ENCODE measurements around the gene ZNF786.
"Not testable (repeated sequence)": the region's sequence is repeated elsewhere in the genome, so short reads cannot be mapped to it uniquely, and the experiment has no call there.

Gene ZNF786, protein sequence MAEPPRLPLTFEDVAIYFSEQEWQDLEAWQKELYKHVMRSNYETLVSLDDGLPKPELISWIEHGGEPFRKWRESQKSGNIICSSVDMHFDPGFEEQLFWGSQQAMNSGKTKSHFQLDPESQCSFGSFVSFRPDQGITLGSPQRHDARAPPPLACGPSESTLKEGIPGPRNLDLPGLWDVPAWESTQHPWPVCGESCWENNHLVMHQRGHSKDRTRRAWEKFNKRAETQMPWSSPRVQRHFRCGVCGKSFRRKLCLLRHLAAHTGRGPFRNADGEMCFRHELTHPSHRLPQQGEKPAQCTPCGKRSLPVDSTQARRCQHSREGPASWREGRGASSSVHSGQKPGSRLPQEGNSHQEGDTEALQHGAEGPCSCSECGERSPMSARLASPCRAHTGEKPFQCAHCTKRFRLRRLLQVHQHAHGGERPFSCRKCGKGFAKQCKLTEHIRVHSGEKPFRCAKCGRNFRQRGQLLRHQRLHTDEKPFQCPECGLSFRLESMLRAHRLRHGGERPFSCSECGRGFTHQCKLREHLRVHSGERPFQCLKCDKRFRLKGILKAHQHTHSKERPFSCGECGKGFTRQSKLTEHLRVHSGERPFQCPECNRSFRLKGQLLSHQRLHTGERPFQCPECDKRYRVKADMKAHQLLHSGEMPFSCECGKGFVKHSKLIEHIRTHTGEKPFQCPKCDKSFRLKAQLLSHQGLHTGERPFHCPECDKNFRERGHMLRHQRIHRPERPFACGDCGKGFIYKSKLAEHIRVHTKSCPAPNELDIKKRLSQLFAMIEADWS

DNA sequence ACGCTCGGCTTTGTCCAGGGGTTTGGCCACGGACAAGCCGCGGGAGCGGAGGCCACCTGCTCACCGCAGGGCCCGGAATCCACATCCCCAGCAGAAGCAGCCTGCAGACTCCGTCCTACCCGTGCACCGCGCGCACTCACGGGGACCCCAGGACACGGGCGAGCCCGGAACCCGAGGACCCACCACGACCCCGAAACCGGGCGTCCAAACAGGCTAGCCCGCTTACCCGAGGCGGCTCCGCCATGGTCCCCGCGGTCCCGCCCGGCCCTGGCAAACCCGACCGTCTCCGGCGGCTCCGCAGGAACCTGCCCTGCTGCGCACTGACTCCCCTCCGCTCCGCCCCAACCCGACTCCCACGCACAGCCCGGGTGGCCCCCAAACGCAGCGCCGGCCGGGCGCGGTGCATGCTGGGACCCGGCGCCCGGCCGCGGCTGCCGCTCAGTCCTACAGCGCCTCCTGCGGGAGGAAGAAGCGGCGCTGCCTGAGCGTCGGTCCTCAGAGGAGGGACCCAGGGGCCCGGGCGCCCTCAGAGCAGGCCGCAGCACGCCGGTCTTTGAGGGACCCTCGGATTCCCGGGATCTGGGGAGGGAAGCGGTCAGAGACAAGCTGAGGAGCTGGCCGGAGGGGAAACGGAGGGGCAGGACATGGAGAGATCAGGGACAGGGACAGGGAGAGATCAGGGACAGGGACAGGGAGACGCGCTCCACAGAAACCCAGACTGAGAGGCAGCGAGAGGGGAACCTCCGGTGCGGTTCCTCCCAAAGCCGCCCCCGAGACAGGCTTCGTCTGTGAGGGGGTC is at the start of gene ZNF786:
ZNF786 (minus strand) TSS at position 322 of the 799 bp plus-strand sequence; CDS start at position 244, 78 bp downstream.
- DNase-seq: peak; percentile 79 to 92

DNA sequence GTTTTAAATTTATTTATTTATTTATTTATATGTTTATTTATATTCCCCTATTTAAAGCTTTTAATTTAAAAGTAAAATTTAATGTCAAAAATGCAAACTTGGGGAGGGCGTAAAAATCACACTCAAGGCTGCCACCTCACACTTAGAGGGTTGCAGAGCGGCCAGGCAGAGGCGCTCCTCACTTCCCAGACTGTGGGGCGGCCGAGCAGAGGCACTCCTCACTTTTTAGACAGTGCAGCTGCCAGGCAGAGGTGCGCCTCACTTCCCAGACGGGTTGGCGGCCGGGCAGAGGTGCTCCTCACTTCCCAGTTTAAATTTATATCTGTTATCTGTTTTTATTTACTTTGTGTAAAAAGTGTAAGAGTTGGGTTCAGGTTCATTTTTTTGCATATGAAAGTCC is 45.6 kb upstream of the ZNF786 start:
- no peak for DNase-seq

DNA sequence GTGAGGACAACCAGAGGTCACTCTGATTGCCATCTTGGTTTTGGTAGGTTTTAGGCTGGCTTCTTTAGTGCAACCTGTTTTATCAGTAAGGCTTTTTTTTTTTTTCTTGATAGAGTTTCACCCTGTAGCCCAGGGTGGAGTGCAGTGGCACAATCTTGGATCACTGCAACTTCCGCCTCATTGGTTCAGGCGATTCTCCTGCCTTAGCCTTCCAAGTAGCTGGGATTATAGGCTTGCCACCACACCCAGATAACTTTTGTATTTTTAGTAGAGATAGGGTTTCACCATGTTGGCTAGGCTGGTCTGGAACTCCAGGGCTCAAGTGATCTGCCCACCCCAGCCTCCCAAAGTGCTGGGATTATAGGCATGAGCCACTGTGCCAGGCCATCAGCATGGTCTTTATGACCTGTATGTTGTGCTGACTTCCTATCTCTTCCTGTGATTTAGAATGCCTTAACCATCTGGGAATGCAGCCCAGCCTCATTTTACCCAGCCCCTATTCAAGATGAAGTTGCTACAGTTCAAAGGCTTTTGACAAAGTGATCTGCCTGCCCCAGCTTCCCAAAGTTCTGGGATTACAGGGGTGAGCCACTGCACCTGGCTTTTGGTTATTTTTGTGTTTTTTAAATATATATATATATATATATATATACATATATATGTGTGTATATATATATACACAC is 42.7 kb upstream of the ZNF786 start:
- DNase-seq: no peak

DNA sequence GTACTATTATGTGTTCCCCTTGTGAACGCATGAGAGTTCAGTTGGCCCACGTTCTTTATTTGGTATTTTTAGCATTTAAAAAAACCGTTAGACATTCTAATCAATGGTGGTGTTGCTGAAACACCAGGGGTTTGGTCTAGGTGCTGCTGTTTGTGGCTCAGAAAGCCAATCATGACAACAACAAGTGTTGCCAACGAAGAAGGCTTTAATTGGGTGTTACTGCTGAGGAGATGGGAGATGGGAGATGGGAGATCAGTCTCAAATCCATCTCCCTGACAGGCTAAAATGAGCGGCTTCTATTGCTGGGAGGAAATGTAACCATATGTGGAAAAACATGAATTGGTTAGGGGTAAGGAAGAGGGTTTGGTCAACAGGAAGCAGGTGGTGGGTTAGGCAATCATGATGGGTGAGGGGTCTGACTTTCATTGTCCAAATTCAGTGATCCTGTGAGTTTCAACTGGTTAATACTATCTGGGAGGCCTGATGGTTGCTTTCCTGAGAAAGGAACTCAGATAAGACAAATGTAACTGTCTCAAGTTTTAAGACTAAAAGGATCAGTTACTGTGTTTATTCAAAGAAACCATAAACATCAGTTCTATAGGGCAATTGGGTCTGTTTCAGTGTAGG is 40.2 kb upstream of the ZNF786 start:
- DNase-seq: no peak

DNA sequence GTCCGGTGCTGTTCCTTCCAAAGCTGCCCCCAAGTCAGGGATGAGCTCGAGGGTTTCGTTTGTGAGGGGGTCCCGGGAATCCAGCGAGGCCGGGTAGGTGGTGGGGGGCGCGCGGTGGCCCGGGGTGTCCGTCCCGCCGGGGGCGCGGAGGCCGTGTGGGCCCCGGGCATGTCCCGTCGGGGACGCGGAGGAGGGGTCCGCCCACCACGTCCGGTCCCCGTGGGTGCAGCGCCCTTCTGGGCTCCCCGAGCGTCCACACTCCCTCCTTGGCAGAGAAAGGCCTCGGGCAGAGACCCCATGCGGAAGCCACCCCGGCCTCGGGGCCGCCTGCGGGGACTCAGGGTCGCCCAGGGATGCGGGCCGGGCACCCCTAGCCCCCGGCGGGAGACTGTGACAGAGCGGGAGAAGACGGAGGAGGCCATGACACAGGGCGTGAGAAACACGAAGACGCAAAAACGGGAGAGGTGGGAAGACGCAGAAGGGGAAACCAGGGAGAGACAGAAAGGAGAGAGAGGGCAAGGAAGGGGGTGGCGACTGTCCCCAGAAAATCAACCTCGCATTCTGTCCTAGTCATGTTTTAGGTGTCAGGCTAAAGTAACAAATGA is 36.2 kb upstream of the ZNF786 start:
- DNase-seq: peak; percentile 5 to 76

DNA sequence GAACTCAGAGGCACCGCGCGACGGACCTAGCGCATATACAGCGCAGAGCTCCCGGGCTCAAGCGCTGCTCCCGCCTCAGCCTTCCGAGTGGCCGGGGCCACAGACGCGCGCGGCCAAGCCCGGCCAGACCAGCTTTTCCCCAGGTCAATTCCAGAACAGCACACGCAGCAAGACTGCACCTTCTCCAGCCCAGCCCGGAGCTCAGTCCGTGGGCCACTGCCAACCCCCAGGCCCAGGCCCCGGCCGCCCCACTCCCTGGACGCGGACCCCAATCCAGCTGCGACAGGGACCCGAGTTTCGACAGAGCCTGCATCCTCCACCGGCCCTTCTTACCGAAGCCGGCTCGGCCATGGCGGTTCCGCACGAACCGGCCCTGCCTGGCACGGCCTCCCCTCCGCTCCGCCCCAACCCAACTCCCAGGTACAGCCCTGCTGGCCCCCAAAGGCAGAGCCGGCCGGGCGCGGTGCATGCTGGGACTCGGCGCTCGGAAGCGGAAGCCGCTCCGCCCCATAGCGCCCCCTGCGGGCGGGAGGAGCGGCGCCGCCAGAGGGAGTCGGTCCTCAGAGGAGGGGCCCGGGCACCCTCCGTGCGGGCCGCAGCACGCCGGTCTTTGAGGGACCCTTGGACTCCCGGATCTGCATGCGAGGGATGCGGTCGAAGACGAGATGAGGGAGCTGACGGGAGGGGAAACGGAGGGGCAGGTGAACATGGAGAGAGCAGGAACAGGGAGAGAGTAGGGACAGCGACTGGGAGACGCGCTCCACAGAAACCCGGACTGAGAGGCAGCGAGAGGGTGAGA is 35.5 kb upstream of the ZNF786 start, which contains the start of gene ZNF425:
ZNF425 (minus strand) TSS at position 462 of the 799 bp plus-strand sequence; CDS start at position 351, 111 bp downstream.
- peak; percentile 77 to 93 for DNase-seq

DNA sequence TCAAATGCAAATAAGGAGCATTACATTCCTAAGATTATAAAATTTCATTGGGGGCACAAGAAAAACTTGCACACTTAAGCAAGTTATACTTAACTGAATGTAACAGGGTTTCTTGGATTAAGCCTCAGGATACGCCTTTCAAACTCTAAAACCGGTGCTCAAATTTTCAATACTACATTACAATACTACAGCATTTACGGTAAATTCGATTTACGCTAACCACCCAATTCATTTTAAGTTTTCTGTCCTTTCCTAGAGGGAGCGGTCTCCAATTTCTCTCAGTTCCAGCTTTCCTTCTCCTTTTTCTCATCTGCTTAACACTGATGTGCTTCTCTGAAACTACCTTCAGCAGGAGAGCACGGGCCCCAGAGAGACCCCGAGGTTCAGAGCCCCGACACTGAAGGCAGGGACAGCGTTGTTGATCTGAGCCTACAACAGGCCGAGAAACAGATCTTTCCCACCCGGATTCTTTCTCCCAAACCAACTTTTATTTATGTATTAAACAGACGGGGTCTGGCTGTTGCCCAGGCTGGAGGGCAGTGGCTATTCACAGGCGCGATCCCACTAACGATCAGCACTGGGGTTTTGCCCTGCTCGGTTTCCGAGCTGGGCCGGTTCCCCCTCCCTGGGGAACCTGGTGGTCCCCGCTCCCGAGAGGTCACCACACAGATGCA is 34.8 kb upstream of the ZNF786 start:
- DNase-seq: peak in 1 of 2 donors; percentile 32

DNA sequence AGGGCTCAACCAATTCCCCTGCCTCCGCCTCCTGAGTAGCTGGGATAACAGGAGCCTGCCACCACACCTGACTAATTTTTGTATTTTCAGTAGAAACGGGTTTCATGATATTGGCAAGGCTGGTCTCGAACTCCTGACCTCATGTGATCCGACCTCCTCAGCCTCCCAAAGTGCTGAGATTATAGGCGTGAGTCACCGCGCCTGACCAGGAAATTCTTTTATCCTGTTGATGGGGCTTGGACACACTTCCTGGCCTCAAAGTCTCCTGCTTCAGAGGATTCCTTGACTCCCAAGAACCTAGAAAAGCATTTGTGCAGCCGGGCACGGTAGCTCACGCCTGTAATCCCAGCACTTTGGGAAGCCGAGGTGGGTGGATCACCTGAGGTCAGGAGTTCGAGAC is 19.5 kb upstream of the ZNF786 start:
- no peak for DNase-seq

DNA sequence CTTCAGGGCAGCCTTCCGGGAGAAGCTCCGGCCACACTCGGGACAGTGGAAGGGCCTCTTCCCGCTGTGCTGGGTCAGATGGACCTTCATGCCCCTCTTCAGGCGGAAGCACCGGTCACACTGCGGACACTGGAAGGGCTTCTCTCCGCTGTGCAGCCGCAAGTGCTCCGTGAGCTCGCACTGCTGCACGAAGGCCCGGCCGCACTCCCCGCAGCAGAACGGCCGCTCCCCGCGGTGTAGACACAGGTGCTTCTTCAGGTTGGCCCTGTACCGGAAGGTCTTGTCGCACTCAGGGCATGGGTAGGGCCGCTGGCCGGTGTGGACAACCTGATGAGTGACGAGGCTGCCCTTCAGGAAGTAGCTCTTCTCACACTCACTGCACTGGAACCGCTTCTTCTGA is 14.2 kb upstream of the ZNF786 start:
- no peak for DNase-seq

DNA sequence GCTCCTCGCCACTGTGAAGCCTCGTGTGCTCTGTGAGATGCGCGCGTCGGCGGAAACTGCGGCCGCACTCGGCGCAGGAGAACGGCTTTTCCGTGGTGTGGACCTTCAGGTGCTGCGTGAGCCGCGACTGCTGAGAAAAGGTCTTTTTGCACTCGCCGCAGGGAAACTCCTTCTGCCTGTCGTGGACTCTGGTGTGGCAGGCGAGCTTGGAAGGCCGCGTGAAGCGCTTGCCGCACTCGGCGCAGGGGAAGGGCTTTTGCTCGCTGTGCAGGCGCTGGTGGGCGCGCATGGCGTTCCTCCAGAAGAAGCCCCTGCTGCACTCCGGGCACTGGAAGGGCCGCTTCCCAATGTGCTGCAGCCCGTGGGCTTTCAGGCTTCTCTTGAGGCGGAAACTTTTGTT is 13.7 kb upstream of the ZNF786 start:
- DNase-seq: no peak

DNA sequence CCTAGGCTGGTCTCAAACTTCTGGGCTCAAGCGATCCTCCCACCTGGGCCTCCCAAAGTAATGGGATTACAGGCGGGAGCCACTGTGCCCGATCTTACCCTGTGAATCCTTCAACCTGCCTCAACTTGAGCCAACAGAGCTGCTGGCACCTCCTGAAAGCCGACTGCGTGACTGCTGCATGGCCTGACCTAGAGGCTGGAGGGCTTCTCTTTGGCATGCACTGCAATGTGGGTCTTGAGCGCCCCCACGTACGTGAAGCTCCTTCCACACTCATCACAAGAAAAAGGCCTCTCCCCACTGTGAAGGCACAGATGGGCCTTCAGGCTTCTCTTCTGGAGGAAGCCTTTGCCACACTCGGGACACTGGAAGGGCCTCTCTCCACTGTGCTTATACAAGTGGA is 12.9 kb upstream of the ZNF786 start:
- DNase-seq: no peak

DNA sequence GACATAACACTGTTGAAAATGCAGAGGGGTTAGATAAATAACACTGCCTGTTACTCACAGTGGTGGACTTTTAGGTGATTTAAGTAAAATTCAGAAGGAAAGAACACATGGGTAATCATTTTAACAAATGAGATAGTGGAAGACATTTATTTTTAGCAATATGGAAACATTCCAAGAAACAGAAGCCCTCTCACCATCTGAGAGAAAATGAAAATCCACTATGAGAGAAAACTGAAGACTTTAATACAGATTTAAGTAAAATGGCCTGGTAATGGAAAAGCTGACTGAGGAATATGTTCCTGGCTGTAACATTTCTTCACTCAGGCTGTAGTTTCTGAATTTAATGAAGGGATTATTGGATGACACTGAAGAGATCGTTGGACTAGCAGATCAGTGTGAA is 12.1 kb upstream of the ZNF786 start:
- DNase-seq: no peak

DNA sequence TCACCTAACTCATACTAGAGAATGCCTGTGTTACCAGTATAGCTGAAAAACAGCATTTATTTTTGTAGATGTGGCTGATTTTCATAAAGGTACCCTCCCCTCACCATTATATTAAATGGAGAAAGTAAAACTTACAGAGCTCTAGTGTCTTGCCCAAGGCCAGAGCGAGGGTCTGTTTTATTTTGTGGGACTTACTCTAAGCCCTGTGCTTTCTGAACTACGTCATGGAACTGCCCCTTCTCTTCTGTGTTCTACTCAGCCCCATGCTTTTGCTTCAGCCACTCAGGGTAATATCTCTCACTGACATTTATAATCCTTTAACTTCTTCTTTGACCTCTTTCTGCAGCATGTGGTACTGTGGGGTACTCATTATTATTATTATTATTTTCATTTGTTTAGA is 10.3 kb upstream of the ZNF786 start:
- no peak for DNase-seq

DNA sequence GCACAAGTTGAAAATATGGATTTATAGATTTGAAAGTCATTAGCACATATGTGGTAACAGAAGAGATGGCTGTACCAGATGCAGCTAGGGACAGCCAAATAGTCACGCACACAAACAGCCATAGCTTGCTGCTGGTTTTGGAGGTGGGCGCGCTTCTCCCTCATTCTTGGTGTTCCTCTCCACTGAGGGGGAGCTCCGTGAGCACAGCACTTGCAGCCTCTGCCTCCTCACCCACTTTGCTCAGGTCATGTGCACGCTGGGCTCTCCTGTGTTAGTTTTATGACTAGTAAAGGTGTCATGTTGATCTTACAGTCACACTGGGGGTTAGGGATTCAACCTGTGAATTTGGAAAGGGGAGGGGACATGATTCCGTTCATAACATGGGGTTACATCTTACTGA is 8.5 kb upstream of the ZNF786 start:
- no peak for DNase-seq

DNA sequence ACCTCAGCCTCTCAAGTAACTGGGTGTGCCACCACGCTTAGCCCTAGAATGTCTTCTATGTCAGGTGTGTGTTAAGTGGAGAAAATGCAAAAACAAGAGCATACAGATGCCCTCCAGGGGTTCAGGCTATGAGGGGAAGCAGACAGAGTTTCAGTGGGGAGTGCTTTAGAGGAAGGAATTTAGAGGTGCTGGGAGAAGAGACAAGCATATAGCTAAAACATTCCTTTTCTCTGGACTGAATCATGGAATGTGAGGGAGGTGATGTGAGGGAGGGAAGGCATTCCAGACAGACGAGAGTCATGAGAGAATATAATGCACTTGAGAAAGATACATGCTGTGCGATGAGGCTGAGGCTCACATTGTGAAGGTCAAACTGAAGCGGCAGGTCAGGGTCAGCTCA is 6.6 kb upstream of the ZNF786 start:
- DNase-seq: no peak

DNA sequence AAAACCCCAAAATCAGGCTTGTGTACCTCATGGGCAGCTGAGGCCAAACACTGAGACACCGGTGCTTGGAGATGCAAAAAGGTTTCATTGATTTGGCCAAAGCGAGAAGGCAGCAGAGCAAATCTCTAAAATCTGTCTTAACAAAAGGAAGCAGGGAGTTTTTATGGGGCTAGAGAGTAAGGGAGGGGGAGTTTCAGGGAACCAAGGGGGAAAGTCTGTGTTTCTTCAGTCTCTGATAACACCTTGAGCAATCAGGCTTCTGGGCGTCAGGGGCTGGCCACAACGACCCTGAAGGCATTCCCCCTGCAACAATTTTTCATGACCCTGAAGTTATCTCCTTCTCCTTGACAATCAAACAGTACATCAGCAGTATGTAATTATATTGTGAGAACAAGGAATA is 2.7 kb upstream of the ZNF786 start:
- no peak for DNase-seq

DNA sequence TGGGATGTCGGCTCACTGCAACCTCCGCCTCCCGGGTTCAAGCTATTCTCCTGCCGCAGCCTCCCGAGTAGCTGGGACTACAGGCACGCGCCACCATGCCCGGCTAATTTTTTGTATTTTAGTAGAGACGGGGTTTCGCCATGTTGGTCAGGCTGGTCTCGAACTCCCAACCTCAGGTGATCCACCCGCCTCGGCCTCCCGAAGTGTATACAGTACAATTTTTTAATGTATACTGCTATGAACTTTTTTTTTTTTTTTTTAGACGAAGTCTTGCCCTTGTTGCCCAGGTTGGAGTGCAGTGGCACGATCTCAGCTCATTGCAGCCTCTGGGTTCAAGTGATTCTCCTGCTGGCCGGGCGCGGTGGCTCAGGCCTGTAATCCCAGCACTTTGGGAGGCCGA is 1.7 kb upstream of the ZNF786 start:
- DNase-seq: not testable (repeated sequence)

DNA sequence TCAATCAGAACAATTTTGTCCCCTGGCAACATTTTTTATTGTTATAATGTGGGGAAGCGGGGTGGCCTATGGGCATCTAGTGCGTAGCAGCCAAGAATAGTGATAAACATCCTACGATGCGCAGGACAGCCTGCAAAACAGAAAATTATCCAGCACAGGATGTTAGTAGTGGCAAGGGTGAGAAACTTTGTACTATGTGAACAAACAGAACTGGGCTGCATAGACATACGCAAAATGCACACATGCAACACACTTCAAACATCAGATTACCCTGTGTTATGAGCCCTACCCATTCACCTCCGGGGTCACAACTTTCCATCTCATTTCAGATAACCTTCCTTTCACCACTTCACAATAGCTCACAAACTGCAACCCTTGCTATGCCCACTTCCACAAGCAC is 3.1 kb downstream of the ZNF786 start:
- DNase-seq: no peak

DNA sequence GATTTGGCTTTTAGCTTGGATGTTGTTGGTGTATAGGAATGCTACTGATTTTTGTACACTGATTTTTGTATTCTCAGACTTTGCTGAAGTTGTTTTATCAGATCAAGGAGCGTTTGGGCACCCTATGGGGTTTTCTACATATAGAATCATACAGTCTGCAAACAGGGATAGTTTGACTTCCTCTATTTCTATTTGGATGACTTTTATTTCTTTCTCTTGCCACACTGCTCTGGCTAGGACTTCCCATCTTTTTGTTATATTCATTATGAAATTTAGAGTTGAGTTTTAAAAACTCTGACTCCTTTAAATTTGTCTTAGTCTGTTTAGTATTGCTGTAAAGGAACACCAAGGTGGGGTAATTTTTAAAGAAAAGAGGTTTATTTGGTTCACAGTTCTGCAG is 4.7 kb downstream of the ZNF786 start:
- DNase-seq: no peak

DNA sequence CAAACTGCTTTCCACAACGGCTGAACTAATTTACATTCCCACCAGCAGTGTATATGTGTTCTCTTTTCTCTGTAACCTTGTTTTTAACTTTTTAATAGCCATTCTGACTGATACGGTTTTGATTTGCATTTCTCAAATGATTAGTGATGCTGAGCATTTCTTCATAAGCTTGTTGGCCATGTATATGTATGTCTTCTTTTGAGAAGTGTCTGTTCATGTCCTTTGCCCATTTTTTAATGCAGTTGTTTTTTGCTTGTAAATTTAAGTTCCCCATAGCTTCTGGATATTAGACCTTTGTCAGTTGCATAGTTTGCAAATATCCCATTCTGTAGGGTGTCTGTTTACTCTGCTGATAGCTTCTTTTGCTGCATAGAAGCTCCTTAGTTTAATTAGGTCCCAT is 6.1 kb downstream of the ZNF786 start:
- DNase-seq: no peak
